BLaER1 treated with 17β-estradiol and CSF1 and Interleukin-3, amounts not matched to agents 10 nM and 100 nM (cell line): Measurements from ENCODE around the gene NELL2.

Experiments used
- H3K27ac ChIP-seq, 11 experiments: shearing (Covaris generic); formaldehyde crosslinking; 2 replicates each; pipeline ENCODE4 v1.8.1; 2022
- H3K27me3 ChIP-seq, 11 experiments: shearing (Covaris generic); formaldehyde crosslinking; 2 replicates each; pipeline ENCODE4 v1.8.1; 2022
- H3K36me3 ChIP-seq, 11 experiments: shearing (Covaris generic); formaldehyde crosslinking; 2 replicates each; pipeline ENCODE4 v1.8.1; 2022
- H3K4me1 ChIP-seq, 10 experiments: shearing (Covaris generic); formaldehyde crosslinking; 2 replicates each; pipeline ENCODE4 v1.8.1; 2022
- H3K4me2 ChIP-seq, 11 experiments: shearing (Covaris generic); formaldehyde crosslinking; 2 replicates each; pipeline ENCODE4 v1.8.1; 2022
- H3K4me3 ChIP-seq, 10 experiments: shearing (Covaris generic); formaldehyde crosslinking; 2 replicates each; pipeline ENCODE4 v1.8.1; 2022
- H3K9ac ChIP-seq, 11 experiments: shearing (Covaris generic); formaldehyde crosslinking; 2 replicates each; pipeline ENCODE4 v1.8.1; 2022
- H3K9me3 ChIP-seq, 11 experiments: shearing (Covaris generic); formaldehyde crosslinking; replicated peaks in 1 of 11; 2 replicates each; pipeline ENCODE4 v1.8.1; 2022
- H4K20me1 ChIP-seq, 11 experiments: shearing (Covaris generic); formaldehyde crosslinking; 2 replicates each; pipeline ENCODE4 v1.8.1; 2022
- Cebpa-rat ChIP-seq, 11 experiments: shearing (Covaris generic); IDR thresholded peaks; 2 replicates each; pipeline ENCODE4 v1.8.1; 2022

Gene NELL2

GRCh38 chr12:44816446-44817017 is 59.6 kb downstream of the NELL2 start:
- no peak overlapping the region for H3K4me3 ChIP-seq
- no peak for TF ChIP-seq Cebpa-rat (IDR thresholded peaks at IDR 0.05)
- H4K20me1 ChIP-seq = no peaks in the 10 kb centered on the region
- H3K4me2 ChIP-seq = no peak overlapping the region
- no peaks in the 10 kb centered on the region; a peak in 1 of 22 replicates for H3K9me3 ChIP-seq
- no peak overlapping the region for H3K9ac ChIP-seq
- H3K36me3 ChIP-seq = no peaks in the 10 kb centered on the region
- no peaks in the 10 kb centered on the region for H3K4me1 ChIP-seq
- H3K27me3 ChIP-seq = no peaks in the 10 kb centered on the region
- no peak overlapping the region for H3K27ac ChIP-seq

DNA sequence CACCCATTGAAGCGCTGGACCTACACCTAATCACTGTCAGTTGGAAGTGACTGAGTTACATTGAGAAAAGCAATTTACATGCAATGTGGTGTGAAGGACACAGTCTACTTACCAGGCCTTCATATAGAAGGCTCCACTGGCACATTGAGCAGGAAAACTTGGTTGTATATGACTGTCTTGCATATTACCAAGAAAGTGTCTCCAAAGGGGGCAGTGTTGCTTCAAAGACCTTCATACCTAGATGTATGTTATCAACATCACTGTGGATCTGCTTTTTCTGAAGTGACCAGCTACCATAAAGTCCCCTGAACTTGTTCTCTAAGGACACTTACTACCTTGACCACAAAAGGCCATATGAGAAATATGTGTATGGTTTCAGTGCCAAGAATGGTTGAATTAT is 64.1 kb downstream of the NELL2 start:
- Histone ChIP-seq H3K36me3 (no peaks in the 10 kb centered on the region), H3K27me3 (no peaks in the 10 kb centered on the region), H3K9ac (no peak overlapping the region), H4K20me1 (no peaks in the 10 kb centered on the region), H3K9me3 (no peaks in the 10 kb centered on the region), H3K4me1 (no peaks in the 10 kb centered on the region), H3K27ac (no peak overlapping the region), H3K4me3 (no peak overlapping the region), H3K4me2 (no peak overlapping the region)
- no peak for TF ChIP-seq Cebpa-rat (IDR thresholded peaks at IDR 0.05)

- H3K4me2 ChIP-seq = no peak overlapping the region
- peaks cover 0 to 7% (median 0%) of the 10 kb centered on the region in 10 experiments; a peak in 3 of 20 replicates for H3K4me1 ChIP-seq
- H3K4me3 ChIP-seq = no peak overlapping the region
- no peaks in the 10 kb centered on the region for H3K27me3 ChIP-seq
- no peaks in the 10 kb centered on the region for H4K20me1 ChIP-seq
- H3K36me3 ChIP-seq = no peaks in the 10 kb centered on the region
- H3K9ac ChIP-seq = no peak overlapping the region
- no peak overlapping the region for H3K27ac ChIP-seq
- TF ChIP-seq Cebpa-rat (IDR thresholded peaks at IDR 0.05) = no peak
- no peaks in the 10 kb centered on the region for H3K9me3 ChIP-seq
Observed at GRCh38 chr12:44804068-44804467, 72.0 kb downstream of the NELL2 start.

DNA sequence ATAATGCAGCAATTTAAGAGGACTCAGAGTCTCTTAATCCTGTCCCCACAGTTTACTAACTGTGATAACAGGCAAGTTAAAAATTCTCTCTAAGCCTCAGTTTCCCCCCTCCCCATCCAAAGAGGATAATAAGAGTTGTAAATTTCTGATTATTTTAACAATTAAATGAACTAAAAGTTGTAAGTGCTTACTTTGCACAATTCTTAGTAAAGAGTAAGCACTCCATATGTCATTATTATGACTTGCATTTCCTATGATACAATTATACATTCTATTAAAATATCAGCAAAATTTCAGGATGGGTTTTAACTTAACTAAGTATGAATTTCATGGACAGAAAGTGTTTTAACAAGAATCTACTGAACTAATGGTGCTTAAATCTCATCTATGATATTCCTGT is 80.1 kb downstream of the NELL2 start:
- Histone ChIP-seq H4K20me1 (no peaks in the 10 kb centered on the region), H3K27ac (no peak overlapping the region)
- TF ChIP-seq Cebpa-rat (IDR thresholded peaks at IDR 0.05) = no peak

GRCh38 chr12:44788731-44789130 is 87.4 kb downstream of the NELL2 start:
- no peaks in the 10 kb centered on the region for H4K20me1 ChIP-seq
- no peaks in the 10 kb centered on the region for H3K36me3 ChIP-seq
- no peaks in the 10 kb centered on the region for H3K27me3 ChIP-seq
- no peak for TF ChIP-seq Cebpa-rat (IDR thresholded peaks at IDR 0.05)
- no peaks in the 10 kb centered on the region; a peak in 1 of 22 replicates for H3K9me3 ChIP-seq
- H3K27ac ChIP-seq = no peak overlapping the region
- H3K4me1 ChIP-seq = peaks cover 0 to 5% (median 0%) of the 10 kb centered on the region in 10 experiments; a peak in 1 of 20 replicates
- H3K4me3 ChIP-seq = no peak overlapping the region
- no peak overlapping the region for H3K9ac ChIP-seq
- H3K4me2 ChIP-seq = no peak overlapping the region

More for the DNA sequence above, 80.1 kb downstream of the NELL2 start:
- Histone ChIP-seq H3K36me3 (no peaks in the 10 kb centered on the region), H3K4me2 (no peak overlapping the region), H3K4me1 (peaks cover 0 to 12% (median 0%) of the 10 kb centered on the region in 10 experiments; a peak in 3 of 20 replicates), H3K4me3 (no peak overlapping the region), H3K27me3 (no peaks in the 10 kb centered on the region), H3K9me3 (no peaks in the 10 kb centered on the region), H3K9ac (no peak overlapping the region)

DNA sequence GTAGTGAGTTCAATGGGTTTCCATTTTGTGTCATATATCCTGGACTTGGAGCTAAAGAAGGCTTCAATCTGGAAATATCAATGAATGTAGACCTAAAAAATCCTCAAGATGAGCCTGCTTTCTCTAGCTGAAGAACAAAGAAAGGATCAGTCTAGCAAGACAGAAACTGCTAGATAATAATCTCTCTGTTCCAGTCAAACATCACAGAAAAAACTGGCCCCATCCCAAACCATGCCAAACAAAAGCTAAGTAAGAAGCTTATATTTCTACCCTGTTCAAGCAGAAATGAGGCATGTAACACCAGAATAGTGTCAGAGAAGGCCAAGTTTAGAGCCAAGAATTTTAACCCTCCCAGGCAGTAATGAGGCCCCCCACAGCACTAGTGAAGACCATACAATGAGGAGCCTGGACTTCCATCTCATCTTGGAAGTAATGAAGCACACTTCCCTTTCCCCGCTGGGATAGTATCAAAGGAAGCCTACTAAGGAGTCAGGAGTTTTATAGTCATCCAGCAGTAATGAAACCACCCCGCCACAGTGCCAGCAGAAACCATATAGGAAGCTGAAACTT is 95.8 kb downstream of the NELL2 start:
- Histone ChIP-seq H4K20me1 (no peaks in the 10 kb centered on the region), H3K9me3 (no peaks in the 10 kb centered on the region), H3K4me1 (no peaks in the 10 kb centered on the region), H3K36me3 (no peaks in the 10 kb centered on the region), H3K9ac (no peak overlapping the region), H3K4me3 (no peak overlapping the region), H3K27ac (no peak overlapping the region), H3K27me3 (no peaks in the 10 kb centered on the region), H3K4me2 (no peak overlapping the region)
- TF ChIP-seq Cebpa-rat (IDR thresholded peaks at IDR 0.05) = no peak

DNA sequence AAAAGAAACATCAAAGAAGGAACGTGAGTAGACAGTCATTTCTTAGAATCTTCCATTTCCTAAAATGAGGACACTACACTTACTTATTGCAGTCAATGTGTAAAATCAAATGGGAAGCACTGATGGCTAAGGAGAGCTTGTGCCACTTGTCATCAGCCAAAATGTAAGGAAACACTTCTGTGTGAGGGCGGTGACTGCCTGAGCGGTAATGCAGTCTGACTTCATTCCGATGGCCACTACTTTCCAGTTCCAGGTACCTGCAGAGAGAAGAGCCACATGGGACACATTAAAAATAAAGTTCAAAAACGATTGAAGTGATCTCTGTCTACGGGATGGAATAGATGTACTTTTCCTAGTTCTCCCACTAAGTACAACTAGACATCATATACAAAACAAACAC is 96.3 kb downstream of the NELL2 start:
- Histone ChIP-seq H3K9ac (no peak overlapping the region), H3K36me3 (no peaks in the 10 kb centered on the region), H3K4me1 (no peaks in the 10 kb centered on the region), H3K9me3 (no peaks in the 10 kb centered on the region), H3K4me3 (no peak overlapping the region), H4K20me1 (no peaks in the 10 kb centered on the region), H3K27me3 (no peaks in the 10 kb centered on the region), H3K4me2 (no peak overlapping the region), H3K27ac (no peak overlapping the region)
- TF ChIP-seq Cebpa-rat (IDR thresholded peaks at IDR 0.05) = no peak

DNA sequence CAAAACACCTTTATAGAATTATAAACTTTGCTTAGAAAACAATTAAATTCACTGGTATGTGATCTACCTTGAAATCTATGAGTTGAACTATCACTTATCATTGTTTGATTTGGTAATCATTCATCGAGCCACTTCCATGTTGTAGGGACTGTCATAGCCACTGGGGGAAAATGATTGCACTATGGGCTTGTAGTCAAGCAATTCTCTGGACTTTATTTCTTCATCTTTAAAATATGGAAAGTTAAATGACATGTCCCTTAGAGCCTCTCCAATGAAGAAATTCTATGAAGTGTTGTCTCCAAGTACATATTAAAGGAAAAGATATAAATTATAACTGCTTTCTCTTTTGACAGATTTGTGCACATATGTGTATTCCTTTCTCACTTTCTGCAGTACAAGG is 97.3 kb downstream of the NELL2 start:
- no peak overlapping the region for H3K4me2 ChIP-seq
- H4K20me1 ChIP-seq = no peaks in the 10 kb centered on the region
- no peak overlapping the region for H3K4me3 ChIP-seq
- H3K36me3 ChIP-seq = no peaks in the 10 kb centered on the region
- H3K4me1 ChIP-seq = peaks cover 0 to 2% (median 0%) of the 10 kb centered on the region in 10 experiments; a peak in 1 of 20 replicates
- H3K9ac ChIP-seq = no peak overlapping the region
- no peak for TF ChIP-seq Cebpa-rat (IDR thresholded peaks at IDR 0.05)
- no peak overlapping the region for H3K27ac ChIP-seq
- H3K9me3 ChIP-seq = no peaks in the 10 kb centered on the region
- no peaks in the 10 kb centered on the region for H3K27me3 ChIP-seq

- H3K4me2 ChIP-seq = no peak overlapping the region
- H3K4me3 ChIP-seq = no peak overlapping the region
- TF ChIP-seq Cebpa-rat (IDR thresholded peaks at IDR 0.05) = no peak
- H3K9me3 ChIP-seq = no peaks in the 10 kb centered on the region
- peaks cover 0 to 10% (median 4%) of the 10 kb centered on the region in 10 experiments; a peak in 5 of 20 replicates for H3K4me1 ChIP-seq
- H3K9ac ChIP-seq = no peak overlapping the region
- H4K20me1 ChIP-seq = no peaks in the 10 kb centered on the region
- H3K27me3 ChIP-seq = no peaks in the 10 kb centered on the region
- no peak overlapping the region for H3K27ac ChIP-seq
- H3K36me3 ChIP-seq = no peaks in the 10 kb centered on the region
Observed at GRCh38 chr12:44777044-44777443, 99.1 kb downstream of the NELL2 start.

GRCh38 chr12:44775901-44776300 is 100.2 kb downstream of the NELL2 start:
- H3K4me3 ChIP-seq = no peak overlapping the region
- no peaks in the 10 kb centered on the region for H3K27me3 ChIP-seq
- peaks cover 0 to 10% (median 4%) of the 10 kb centered on the region in 10 experiments; a peak in 5 of 20 replicates for H3K4me1 ChIP-seq
- H3K9me3 ChIP-seq = no peaks in the 10 kb centered on the region
- TF ChIP-seq Cebpa-rat (IDR thresholded peaks at IDR 0.05) = no peak
- H3K4me2 ChIP-seq = no peak overlapping the region
- no peaks in the 10 kb centered on the region for H3K36me3 ChIP-seq
- no peak overlapping the region for H3K27ac ChIP-seq
- H3K9ac ChIP-seq = no peak overlapping the region
- no peaks in the 10 kb centered on the region for H4K20me1 ChIP-seq
